ENCODE data around the gene SPOCK2. TPM values are rescaled to one million over a fixed set of nuclear protein-coding genes. Genes with fewer than 3 reads are reported as not detected.

Gene SPOCK2
- total and polyA plus RNA-seq, 4 donors = 24.1 to 103 (median 60.1) TPM

DNA sequence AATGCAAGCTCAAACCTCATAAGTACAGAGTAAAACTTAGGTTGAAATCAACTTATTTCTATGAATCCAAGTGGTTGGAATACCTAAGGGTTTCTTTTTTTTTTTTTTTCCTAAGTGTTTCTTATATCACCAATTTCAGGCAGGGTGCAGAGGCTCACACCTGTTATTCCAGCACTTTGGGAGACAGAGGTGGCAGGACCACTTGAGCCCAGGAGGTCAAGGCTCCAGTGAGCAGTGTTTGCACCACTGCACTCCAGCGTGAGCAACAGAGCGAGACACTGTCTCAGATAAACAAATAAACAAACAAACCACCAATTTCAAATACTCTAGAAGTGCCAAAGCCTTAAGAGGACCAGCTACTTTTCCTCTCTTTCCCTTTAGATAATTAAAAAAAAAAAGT lies 39.2 kb upstream of the SPOCK2 start:
- Histone ChIP-seq H3K4me3 (no peak overlapping the region), H3K27me3 (ENCODE audit: control insufficient read depth in 3 of 3, insufficient read depth in 3 of 3, low read length in 2 of 3) (no peaks in the 10 kb centered on the region), H3K9me3 (ENCODE audit: control insufficient read depth in 4 of 4, insufficient read depth in 3 of 4, low read length in 3 of 4) (no peaks in the 10 kb centered on the region), H3K27ac (ENCODE audit: low read depth in 1 of 2, low read length in 1 of 2) (no peak overlapping the region), H3K36me3 (ENCODE audit: control insufficient read depth in 4 of 4, insufficient read depth in 4 of 4, low read length in 4 of 4) (peaks cover 0 to 8% (median 2%) of the 10 kb centered on the region in 4 donors), H3K4me1 (ENCODE audit: control insufficient read depth in 5 of 5, insufficient read depth in 5 of 5, low read length in 5 of 5) (peaks cover 0 to 41% (median 3%) of the 10 kb centered on the region in 5 donors), H3K9ac (ENCODE audit: insufficient read depth in 1 of 2, low read length in 2 of 2) (no peak overlapping the region)
- ATAC-seq (ENCODE audit: insufficient read depth, low FRiP score) (no peak), DNase-seq (no peak)
- TF ChIP-seq, protein P1, sequence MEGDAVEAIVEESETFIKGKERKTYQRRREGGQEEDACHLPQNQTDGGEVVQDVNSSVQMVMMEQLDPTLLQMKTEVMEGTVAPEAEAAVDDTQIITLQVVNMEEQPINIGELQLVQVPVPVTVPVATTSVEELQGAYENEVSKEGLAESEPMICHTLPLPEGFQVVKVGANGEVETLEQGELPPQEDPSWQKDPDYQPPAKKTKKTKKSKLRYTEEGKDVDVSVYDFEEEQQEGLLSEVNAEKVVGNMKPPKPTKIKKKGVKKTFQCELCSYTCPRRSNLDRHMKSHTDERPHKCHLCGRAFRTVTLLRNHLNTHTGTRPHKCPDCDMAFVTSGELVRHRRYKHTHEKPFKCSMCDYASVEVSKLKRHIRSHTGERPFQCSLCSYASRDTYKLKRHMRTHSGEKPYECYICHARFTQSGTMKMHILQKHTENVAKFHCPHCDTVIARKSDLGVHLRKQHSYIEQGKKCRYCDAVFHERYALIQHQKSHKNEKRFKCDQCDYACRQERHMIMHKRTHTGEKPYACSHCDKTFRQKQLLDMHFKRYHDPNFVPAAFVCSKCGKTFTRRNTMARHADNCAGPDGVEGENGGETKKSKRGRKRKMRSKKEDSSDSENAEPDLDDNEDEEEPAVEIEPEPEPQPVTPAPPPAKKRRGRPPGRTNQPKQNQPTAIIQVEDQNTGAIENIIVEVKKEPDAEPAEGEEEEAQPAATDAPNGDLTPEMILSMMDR (IDR thresholded peaks at IDR 0.05; ENCODE audit: control extremely low read depth, extremely low read depth) = no peak
- 89 to 95% methylated on average over 2 of the region's 2 CpGs for WGBS, 2 donors

DNA sequence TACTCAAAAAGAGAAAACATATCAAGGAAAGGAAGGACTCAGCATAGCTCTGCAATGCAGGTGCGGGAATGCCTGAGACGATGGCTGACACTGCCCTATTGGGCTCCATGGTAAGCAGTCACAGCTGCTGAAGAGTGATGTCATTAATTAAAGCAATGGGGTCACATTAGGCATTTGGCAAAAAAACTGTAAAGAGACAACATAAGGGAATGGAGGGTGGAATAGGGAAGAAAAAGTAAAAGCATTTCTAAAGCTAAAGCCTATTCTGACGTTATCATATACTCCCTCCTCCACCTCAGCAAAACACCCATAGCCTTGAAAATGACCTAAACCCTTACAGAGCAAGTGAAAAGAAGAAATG lies 38.5 kb upstream of the SPOCK2 start:
- no peak overlapping the region for H3K27ac ChIP-seq (ENCODE audit: low read depth in 1 of 2, low read length in 1 of 2)
- no peak overlapping the region for H3K9ac ChIP-seq (ENCODE audit: insufficient read depth in 1 of 2, low read length in 2 of 2)
- H3K4me3 ChIP-seq = no peak overlapping the region
- peaks cover 1 to 8% (median 2%) of the 10 kb centered on the region in 4 donors for H3K36me3 ChIP-seq (ENCODE audit: control insufficient read depth in 4 of 4, insufficient read depth in 4 of 4, low read length in 4 of 4)
- TF ChIP-seq, protein P1 (IDR thresholded peaks at IDR 0.05; ENCODE audit: control extremely low read depth, extremely low read depth) = no peak
- peaks cover 0 to 35% (median 3%) of the 10 kb centered on the region in 5 donors for H3K4me1 ChIP-seq (ENCODE audit: control insufficient read depth in 5 of 5, insufficient read depth in 5 of 5, low read length in 5 of 5)
- no peaks in the 10 kb centered on the region for H3K9me3 ChIP-seq (ENCODE audit: control insufficient read depth in 4 of 4, insufficient read depth in 3 of 4, low read length in 3 of 4)
- 96 to 97% methylated on average over 3 of the region's 3 CpGs for WGBS, 2 donors
- ATAC-seq (ENCODE audit: insufficient read depth, low FRiP score) (no peak), DNase-seq (no peak)
- H3K27me3 ChIP-seq (ENCODE audit: control insufficient read depth in 3 of 3, insufficient read depth in 3 of 3, low read length in 2 of 3) = no peaks in the 10 kb centered on the region

DNA sequence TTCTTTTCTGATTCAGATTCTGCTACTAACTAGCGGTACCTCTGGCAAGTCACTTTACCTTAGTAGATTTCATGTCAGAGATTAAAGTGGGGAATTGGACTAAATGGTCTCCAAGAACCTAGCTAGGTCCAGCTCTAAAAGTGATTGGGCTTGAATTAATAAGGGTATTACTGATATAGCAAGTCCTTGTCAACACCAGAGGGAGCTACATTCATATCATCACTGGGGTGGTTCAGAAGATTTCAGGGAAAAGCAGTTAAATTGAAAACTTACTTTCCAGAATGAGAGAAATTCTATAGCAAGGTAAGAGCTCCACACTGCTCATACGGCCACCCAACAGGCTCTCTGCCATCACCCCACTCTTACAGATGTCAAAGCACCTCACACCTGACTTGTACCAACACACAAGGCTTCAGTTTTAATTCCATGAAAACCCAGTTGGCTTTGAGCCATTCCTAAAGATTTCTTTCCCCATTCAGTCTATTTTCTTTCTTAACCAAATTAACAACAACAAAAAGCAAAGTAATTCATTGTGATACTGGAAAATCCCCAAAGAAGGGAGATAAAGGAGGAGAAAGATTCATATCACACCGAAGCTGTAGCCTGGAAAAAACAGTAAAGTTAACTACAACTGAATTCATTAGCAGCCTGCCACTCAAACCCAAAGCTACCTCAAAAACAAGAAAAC lies 38.0 kb upstream of the SPOCK2 start:
- TF ChIP-seq, protein P1 (IDR thresholded peaks at IDR 0.05; ENCODE audit: control extremely low read depth, extremely low read depth) = peak; percentile 41
- H3K4me3 ChIP-seq = no peak overlapping the region
- peaks cover 0 to 35% (median 3%) of the 10 kb centered on the region in 5 donors for H3K4me1 ChIP-seq (ENCODE audit: control insufficient read depth in 5 of 5, insufficient read depth in 5 of 5, low read length in 5 of 5)
- peak in 2 of 3 donors; percentile 42 to 52 for DNase-seq
- no peak overlapping the region for H3K9ac ChIP-seq (ENCODE audit: insufficient read depth in 1 of 2, low read length in 2 of 2)
- 88 to 93% methylated on average over 3 of the region's 3 CpGs for WGBS, 2 donors
- peaks cover 1 to 8% (median 4%) of the 10 kb centered on the region in 4 donors for H3K36me3 ChIP-seq (ENCODE audit: control insufficient read depth in 4 of 4, insufficient read depth in 4 of 4, low read length in 4 of 4)
- no peaks in the 10 kb centered on the region for H3K27me3 ChIP-seq (ENCODE audit: control insufficient read depth in 3 of 3, insufficient read depth in 3 of 3, low read length in 2 of 3)
- ATAC-seq (ENCODE audit: insufficient read depth, low FRiP score) = no peak
- H3K27ac ChIP-seq (ENCODE audit: low read depth in 1 of 2, low read length in 1 of 2) = no peak overlapping the region
- no peaks in the 10 kb centered on the region for H3K9me3 ChIP-seq (ENCODE audit: control insufficient read depth in 4 of 4, insufficient read depth in 3 of 4, low read length in 3 of 4)
